Erythroblast (primary cell): ENCODE measurements around the gene OR6C70.

ENCODE experiments used
- GATA1 ChIP-seq: IDR thresholded peaks from 2 replicates; pipeline ENCODE4 v1.6.1; 2011; ENCODE audit warnings: low read depth, mild to moderate bottlenecking, control low read depth, low read length, moderate library complexity
- POLR2A ChIP-seq: IDR thresholded peaks from 2 replicates; pipeline ENCODE4 v1.6.1; 2011; ENCODE audit warnings: mild to moderate bottlenecking, low read length

GRCh38 chr12:55448825-55449224, 21.1 kb downstream of the OR6C70 start:
- TF ChIP-seq POLR2A (no peak), GATA1 (no peak)
